Smooth muscle cell (in vitro differentiated cells): ENCODE data around the gene CES2. TPM values are rescaled to one million over a fixed set of nuclear protein-coding genes. Genes with fewer than 3 reads are reported as not detected.

Source experiments
- DNase-seq: peaks from one replicate; lab custom pipeline; 2025; ENCODE audit not compliant: unreplicated experiment; lab: John Stamatoyannopoulos, UW
- H2AFZ ChIP-seq: fragments of 200-600 bp; sonication (generic); 2 replicates; pipeline ENCODE4 v1.6.0; 2016; ENCODE audit warnings: antibody characterized with exemption, low read depth, mild to moderate bottlenecking
- H3F3A ChIP-seq: fragments of 200-600 bp; sonication (generic); 2 replicates; pipeline ENCODE4 v1.6.0; 2017; ENCODE audit warnings: antibody characterized with exemption, low read depth
- H3K27ac ChIP-seq: fragments of 200-600 bp; sonication (generic); 2 replicates; pipeline ENCODE4 v1.5.1; 2016; ENCODE audit warnings: low read depth, mild to moderate bottlenecking
- H3K27me3 ChIP-seq: fragments of 200-600 bp; sonication (generic); 2 replicates; pipeline ENCODE4 v1.6.1; 2016; ENCODE audit warnings: low read depth, mild to moderate bottlenecking
- H3K36me3 ChIP-seq: fragments of 200-600 bp; sonication (generic); 2 replicates; pipeline ENCODE4 v1.5.1; 2016; ENCODE audit warnings: low read depth
- H3K4me1 ChIP-seq: fragments of 200-600 bp; sonication (generic); 2 replicates; pipeline ENCODE4 v1.5.1; 2016; ENCODE audit warnings: low read depth
- H3K4me2 ChIP-seq: fragments of 200-600 bp; sonication (generic); 2 replicates; pipeline ENCODE4 v1.6.0; 2016; ENCODE audit warnings: mild to moderate bottlenecking
- H3K4me3 ChIP-seq: fragments of 200-600 bp; sonication (generic); 2 replicates; pipeline ENCODE4 v1.5.1; 2016; ENCODE audit warnings: mild to moderate bottlenecking
- H3K79me2 ChIP-seq: fragments of 200-600 bp; sonication (generic); 2 replicates; pipeline ENCODE4 v1.6.0; 2016; ENCODE audit warnings: low read depth, mild to moderate bottlenecking
- H3K9ac ChIP-seq: fragments of 200-600 bp; sonication (generic); 2 replicates; pipeline ENCODE4 v1.6.0; 2016; ENCODE audit warnings: low read depth
- H3K9me3 ChIP-seq: fragments of 200-600 bp; sonication (generic); replicated peaks from 2 replicates; pipeline ENCODE4 v1.5.1; 2016; ENCODE audit warnings: low read depth
- H4K20me1 ChIP-seq: fragments of 200-600 bp; sonication (generic); 2 replicates; pipeline ENCODE4 v1.6.0; 2016; ENCODE audit warnings: low read depth
- WGBS: methylation state at CpG from one replicate; pipeline ENCODE4 v1.1.7; 2016; ENCODE audit warnings: low lambda C conversion rate; 5-methylcytosine and 5-hydroxymethylcytosine counted together
- polyA plus RNA-seq: library from polyadenylated mRNA; unstranded; fragments of >200 nt; fragmentation: Nextera tagmentation; extraction: Ambion mirVana; gene quantifications from 2 replicates; pipeline ENCODE4 v1.2.1, GENCODE V29; 2016
- total RNA-seq: library from RNA; depleted of rRNA; stranded (reverse); fragments of >200 nt; gene quantifications from 2 replicates; pipeline ENCODE4 v1.2.3, GENCODE V29; 2014
- TF ChIP-seq, protein P1 (sequence below): fragments of 200-600 bp; sonication (generic); IDR thresholded peaks from 2 replicates; pipeline ENCODE4 v1.5.1; 2017; ENCODE audit warnings: borderline replicate concordance, mild to moderate bottlenecking, antibody characterized with exemption; ENCODE audit not compliant: insufficient read depth, poor library complexity, severe bottlenecking

CES2 gene
- total and polyA plus RNA-seq, 2 experiments from 2014 or later, result 12.1 to 26.9 TPM

GRCh38 chr16:66911801-66912200, 23.5 kb upstream of the CES2 start:
- Histone ChIP-seq H2AFZ (no peak overlapping the region), H3F3A (no peaks in the 10 kb centered on the region), H3K36me3 (no peaks in the 10 kb centered on the region), H3K4me1 (no peaks in the 10 kb centered on the region), H4K20me1 (no peaks in the 10 kb centered on the region), H3K9ac (no peak overlapping the region), H3K4me2 (no peak overlapping the region), H3K9me3 (no peaks in the 10 kb centered on the region), H3K27ac (no peak overlapping the region), H3K79me2 (no peaks in the 10 kb centered on the region), H3K4me3 (no peak overlapping the region), H3K27me3 (no peaks in the 10 kb centered on the region)
- 93% methylated on average over 5 of the region's 8 CpGs for WGBS
- TF ChIP-seq, protein P1, sequence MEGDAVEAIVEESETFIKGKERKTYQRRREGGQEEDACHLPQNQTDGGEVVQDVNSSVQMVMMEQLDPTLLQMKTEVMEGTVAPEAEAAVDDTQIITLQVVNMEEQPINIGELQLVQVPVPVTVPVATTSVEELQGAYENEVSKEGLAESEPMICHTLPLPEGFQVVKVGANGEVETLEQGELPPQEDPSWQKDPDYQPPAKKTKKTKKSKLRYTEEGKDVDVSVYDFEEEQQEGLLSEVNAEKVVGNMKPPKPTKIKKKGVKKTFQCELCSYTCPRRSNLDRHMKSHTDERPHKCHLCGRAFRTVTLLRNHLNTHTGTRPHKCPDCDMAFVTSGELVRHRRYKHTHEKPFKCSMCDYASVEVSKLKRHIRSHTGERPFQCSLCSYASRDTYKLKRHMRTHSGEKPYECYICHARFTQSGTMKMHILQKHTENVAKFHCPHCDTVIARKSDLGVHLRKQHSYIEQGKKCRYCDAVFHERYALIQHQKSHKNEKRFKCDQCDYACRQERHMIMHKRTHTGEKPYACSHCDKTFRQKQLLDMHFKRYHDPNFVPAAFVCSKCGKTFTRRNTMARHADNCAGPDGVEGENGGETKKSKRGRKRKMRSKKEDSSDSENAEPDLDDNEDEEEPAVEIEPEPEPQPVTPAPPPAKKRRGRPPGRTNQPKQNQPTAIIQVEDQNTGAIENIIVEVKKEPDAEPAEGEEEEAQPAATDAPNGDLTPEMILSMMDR, result no peak
- no peak for DNase-seq

- H3K4me3 ChIP-seq, result no peak overlapping the region
- TF ChIP-seq, protein P1, result no peak
- WGBS, result 47% methylated on average over 9 of the region's 10 CpGs
Measured at GRCh38 chr16:66913081-66913480, 22.2 kb upstream of the CES2 start.

GRCh38 chr16:66913711-66914110, 21.6 kb upstream of the CES2 start:
- Histone ChIP-seq H3K4me3 (no peak overlapping the region), H3K27ac (no peak overlapping the region), H3K9me3 (no peaks in the 10 kb centered on the region), H3K36me3 (no peaks in the 10 kb centered on the region), H3K9ac (no peak overlapping the region), H3K4me2 (no peak overlapping the region), H3K27me3 (no peaks in the 10 kb centered on the region), H3K4me1 (no peaks in the 10 kb centered on the region), H3F3A (no peaks in the 10 kb centered on the region), H3K79me2 (no peaks in the 10 kb centered on the region), H2AFZ (no peak overlapping the region), H4K20me1 (no peaks in the 10 kb centered on the region)
- no peak for DNase-seq
- TF ChIP-seq, protein P1, result no peak
- 86% methylated on average over 4 of the region's 4 CpGs for WGBS

More at GRCh38 chr16:66913081-66913480, 22.2 kb upstream of the CES2 start:
- Histone ChIP-seq H3K9me3 (no peaks in the 10 kb centered on the region), H4K20me1 (no peaks in the 10 kb centered on the region), H3K4me2 (no peak overlapping the region), H3K4me1 (no peaks in the 10 kb centered on the region), H3K27ac (no peak overlapping the region), H3K27me3 (no peaks in the 10 kb centered on the region), H3F3A (no peaks in the 10 kb centered on the region), H2AFZ (no peak overlapping the region), H3K9ac (no peak overlapping the region), H3K79me2 (no peaks in the 10 kb centered on the region), H3K36me3 (no peaks in the 10 kb centered on the region)
- no peak for DNase-seq

GRCh38 chr16:66914541-66914940, 20.8 kb upstream of the CES2 start:
- 98% methylated on average over 7 of the region's 7 CpGs for WGBS
- no peak for DNase-seq
- H3F3A ChIP-seq, result no peaks in the 10 kb centered on the region

More at GRCh38 chr16:66914541-66914940, 20.8 kb upstream of the CES2 start:
- H3K36me3 ChIP-seq, result no peaks in the 10 kb centered on the region
- no peaks in the 10 kb centered on the region for H4K20me1 ChIP-seq
- H3K27me3 ChIP-seq, result no peaks in the 10 kb centered on the region
- H3K9me3 ChIP-seq, result no peaks in the 10 kb centered on the region
- no peak overlapping the region for H3K9ac ChIP-seq
- H3K4me3 ChIP-seq, result no peak overlapping the region
- H3K4me1 ChIP-seq, result no peaks in the 10 kb centered on the region
- TF ChIP-seq, protein P1, result no peak
- no peak overlapping the region for H2AFZ ChIP-seq
- H3K4me2 ChIP-seq, result no peak overlapping the region
- H3K79me2 ChIP-seq, result no peaks in the 10 kb centered on the region
- no peak overlapping the region for H3K27ac ChIP-seq
